GM18498 (cell line): Measurements from ENCODE around the gene MAP3K13.
"Not testable (repeated sequence)": the region's sequence is repeated elsewhere in the genome, so short reads cannot be mapped to it uniquely, and the experiment has no call there.

Experiments used
- ATAC-seq: cut with Tn5 transposase; IDR thresholded peaks from one replicate; pipeline ENCODE4 v1.9.1; 2021; ENCODE audit warnings: mild to moderate bottlenecking, moderate library complexity; ENCODE audit not compliant: unreplicated experiment

MAP3K13 gene

DNA sequence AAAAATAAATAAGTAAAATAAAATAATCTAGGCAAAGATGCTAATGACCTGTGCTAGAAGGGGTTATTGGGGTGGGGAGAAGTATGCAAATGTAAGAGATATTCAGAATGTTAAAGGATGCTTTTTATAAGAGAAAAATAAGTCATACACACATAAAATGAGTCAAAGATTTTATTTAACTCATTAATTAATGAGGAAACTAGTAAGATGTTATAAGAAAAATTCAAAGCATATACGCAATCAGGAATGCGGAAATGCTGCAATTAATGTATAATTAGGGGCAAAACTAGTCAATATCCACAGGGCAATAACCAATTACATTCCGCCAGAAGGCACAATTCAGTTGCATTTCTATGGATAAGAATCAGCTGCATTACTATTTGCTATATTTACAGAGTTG, 30.1 kb downstream of the MAP3K13 start:
- no peak for ATAC-seq

DNA sequence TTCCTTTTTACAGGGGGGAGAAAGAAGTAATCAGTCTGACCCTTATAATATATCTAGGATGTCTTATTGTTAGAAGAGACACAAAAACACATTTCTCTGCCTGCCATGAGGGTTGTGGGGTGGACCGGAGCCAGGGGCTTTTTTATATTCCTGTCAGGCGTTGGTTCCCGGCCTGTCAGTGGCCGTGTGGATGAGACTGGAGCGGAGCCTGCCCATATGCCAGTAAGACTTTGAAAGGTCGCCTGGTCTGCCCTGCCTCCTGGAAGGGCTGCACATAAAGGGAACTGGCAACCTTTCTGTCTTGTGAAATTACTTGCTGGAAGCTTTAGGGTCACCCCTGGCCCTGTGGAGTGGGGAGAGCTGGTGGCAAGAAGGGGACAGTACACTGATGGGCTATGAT, 34.7 kb downstream of the MAP3K13 start:
- no peak for ATAC-seq

DNA sequence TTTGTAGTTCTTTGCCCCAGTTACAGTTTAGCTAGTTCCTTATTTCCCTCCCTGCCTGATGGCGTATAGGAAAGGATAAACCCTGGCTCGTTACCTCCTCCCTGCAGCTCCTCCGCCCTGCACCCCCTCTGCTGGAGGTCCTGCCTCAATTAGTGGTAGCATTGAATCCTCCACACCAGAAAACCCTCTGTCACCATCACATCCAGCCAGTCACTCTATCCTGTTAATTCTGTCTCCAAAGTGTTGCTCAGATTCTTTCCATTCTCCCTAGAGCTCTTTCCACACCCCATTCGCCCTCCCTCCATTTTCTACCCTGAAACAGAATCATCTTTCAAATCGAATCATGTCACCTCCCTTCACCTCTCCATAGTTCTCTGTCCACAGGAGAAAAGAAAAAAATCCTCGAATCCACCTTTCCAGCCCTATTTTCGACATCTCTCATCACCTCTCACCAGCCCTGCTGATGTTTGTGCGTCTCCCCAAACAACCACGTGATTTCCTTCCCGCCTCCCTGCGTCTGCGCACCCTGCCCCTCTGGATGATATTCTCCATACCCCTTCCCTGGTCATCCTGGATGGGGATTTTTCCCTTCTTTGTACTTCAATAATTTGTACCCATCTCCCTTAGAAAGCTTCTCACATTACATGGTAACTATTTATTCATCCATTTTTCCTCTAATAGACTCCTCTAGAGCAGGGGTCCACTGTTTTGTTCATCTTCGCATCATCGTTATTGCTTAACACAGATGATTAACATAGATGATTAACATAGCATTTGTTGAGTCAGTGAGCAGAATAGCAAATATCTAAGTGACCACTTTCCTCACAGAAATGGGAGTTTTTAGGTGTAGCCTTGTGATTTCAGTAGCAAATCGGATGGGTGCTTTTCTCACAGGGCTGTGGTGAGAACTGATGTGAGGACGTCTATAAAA, 37.1 kb downstream of the MAP3K13 start:
- ATAC-seq: no peak

DNA sequence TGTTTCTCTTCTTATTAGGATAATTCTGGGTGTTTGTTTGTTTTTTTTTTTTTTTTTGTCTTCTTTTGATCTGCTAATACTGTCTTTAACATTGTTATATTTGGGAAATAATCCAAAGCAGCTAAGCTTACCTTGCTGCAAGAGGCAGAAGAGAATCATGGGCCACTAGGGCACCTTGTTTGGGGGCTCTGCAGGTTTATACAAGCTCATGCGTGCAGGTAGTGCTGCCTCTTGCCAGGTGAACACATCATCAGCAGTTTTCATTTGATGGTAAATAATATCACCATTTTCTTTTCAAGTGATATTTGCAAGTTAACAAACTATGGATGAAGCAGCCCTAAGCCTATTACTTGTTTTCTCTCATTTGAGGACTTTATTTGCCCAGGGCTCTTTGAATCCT, 37.9 kb downstream of the MAP3K13 start:
- ATAC-seq: no peak

DNA sequence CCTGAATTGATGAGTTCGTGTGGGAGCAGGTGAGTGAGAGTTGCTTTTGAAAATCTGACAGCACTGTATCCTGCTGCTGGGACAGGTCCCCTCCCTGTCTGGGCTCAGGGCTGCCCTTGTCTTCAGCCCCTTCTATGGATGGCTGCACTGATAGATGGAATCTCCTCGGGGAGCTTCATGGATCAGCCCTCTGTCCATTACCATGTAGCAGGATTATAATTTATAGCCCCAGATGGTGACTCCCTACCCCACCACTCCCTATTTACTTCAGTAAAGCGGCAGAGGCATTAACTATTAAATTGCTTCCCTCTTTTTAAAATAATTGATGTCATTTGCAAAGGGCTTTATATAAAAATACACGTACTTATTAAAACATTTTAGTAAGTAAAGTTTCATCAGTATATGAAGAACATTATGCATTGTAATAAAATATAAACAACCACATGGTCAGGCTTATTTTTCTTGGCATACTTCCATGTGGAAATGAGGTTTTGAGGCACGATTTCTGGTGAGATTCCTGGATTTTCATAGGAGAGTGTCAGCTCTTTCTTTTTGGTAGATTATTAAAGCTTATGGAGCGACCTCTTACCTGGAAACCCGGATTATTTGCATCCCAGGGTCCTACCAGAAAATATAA, 38.5 kb downstream of the MAP3K13 start:
- ATAC-seq: no peak

DNA sequence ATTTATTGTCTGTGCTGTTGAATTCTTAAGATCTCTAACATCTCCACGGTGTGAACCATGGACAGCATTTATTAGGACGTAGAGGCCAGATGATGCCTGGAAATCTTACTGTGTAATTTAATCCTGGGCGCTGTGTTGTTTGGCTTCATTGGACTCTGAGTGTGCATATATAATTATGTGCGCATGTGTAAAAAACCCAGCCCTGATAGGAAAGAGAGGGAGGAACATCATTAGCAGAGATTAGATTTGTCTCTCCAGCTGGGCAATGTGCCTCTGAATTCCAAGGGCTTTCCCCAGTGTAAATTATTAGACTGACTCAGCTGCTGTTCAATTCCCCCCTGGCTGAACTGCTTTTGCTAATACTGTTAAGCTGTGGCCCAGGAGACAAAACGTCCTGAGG, 39.6 kb downstream of the MAP3K13 start:
- ATAC-seq: no peak

DNA sequence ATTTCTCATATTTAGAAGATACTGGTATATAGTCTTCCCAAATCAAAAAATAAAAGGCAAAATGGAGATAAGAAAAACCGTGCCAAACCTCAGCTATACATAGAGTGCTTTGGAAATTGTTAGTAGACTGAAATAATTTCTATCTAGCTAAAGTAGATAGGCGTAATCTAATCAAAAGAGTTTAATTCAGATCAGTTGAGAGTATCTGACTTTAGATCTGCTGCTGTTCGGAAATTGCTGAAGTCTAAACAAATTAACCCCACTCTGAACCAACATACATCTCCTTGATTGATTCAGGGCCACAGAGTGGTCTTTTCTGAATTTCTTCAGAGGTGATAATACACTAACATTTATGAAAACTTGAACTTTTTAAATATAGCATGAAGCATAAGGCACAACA, 40.1 kb downstream of the MAP3K13 start:
- ATAC-seq: no peak

DNA sequence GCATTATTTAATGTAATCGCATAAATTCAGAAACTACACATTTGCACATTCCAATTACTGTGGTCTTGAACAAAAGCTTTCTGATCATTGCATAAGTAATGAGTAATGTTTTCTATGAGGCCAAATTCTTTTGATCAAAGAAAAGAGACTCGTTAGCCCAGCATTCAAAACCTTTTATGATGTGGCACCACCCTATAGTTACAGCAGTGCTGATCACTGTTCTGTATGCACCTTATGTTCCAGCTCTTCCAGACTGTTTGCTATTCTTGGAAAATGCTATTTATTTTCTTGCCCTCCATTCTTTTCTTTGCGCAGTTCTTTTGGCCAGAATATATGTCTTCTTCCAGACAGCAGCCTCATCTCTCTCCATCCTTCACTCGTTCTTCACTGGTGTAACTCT, 42.3 kb downstream of the MAP3K13 start:
- no peak for ATAC-seq

DNA sequence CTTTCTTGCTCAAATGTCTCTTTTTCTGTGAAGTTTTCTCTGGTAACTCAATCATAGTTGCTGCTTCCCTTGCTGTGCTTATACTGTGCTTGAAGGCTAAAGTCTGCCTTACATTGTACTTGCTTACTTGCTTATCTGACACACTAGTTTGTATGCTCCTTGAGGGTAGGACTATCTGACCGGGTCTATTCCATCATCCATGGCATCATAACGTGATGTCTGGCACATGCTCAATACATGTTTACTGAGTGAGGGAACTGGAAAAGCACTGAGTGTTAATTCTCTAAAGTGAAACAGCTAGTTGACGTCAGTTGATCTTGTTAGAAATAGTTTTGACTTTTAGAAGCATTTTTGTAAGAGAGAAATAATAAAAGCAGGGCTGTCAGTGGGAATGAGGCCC, 42.7 kb downstream of the MAP3K13 start:
- no peak for ATAC-seq

DNA sequence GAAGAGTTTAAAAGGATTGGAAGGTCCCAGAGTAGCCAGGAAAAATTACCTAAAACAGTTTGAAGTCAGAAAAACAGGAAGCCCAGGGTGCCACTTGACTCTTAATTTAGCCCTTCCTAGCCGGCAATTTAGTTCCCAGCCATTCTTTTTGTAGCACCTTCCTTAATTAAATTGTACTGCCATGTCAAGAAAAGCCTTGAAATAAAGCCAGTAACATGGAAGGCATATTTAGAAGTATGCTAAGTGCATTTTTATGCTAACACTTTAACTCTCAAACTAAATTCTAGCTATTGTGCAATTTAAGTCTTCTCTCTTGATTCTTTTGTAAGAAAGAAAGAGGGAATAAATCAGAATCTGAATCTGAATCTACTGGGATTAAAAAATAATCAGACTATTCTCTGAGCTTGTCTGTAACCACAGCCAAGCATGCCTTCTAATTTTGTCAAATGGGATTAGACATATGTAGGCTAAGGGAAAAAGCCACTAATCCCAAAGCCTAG, 43.2 kb downstream of the MAP3K13 start:
- no peak for ATAC-seq

DNA sequence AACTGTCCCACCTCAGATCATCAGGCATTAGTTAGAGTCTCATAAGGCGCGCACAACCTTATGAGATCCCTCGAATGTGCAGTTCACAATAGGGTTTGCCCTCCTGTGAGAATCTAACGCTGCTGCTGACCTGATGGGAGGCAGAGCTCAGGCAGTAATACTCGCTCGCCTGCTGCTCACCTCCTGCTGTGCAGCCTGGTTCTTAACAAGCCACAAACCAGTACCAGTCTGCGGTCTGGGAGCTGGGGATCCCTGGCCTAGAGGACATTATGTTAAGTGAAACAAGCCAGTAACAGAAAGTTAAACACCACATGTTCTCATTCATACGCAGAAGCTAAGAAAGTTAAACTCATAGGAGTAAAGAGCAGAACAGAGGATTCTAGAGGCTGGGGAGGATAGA, 47.0 kb downstream of the MAP3K13 start:
- no peak for ATAC-seq

DNA sequence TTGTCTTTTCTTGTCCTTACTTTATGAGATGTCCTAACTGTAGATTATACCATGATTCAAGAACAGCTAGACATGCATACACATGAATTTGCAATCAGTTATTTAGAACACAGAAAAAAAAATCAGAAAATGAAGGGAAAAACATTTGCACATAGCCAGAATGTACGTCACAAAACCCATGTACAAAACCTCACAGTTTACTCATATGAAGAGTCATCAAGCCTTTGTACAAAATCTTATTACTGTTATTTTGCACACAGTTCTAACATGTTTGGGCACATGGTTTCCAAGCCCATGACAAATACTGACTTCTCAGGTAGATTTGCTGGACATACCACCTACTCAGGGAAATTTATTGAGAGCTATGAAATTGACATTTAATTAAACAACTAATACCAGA, 48.2 kb downstream of the MAP3K13 start:
- ATAC-seq: no peak

DNA sequence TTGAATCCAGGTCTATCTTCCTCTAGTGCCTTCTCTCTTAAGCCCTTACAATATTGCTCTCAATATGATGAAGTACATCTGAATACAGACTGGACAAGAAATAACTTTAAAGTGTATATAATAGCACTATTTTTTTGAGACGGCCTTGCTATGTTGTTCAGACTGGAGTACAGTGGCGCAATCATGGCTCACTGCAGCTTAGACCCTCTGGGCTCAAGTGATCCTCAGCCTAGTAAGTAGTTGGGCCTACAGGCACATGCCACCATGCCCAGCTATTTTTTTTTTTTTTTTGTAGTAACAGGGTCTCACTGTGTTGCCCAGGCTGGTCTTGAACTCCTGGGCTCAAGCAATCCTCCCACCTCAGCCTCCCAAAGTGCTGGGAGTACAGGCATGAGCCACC, 53.6 kb downstream of the MAP3K13 start:
- ATAC-seq: no peak

DNA sequence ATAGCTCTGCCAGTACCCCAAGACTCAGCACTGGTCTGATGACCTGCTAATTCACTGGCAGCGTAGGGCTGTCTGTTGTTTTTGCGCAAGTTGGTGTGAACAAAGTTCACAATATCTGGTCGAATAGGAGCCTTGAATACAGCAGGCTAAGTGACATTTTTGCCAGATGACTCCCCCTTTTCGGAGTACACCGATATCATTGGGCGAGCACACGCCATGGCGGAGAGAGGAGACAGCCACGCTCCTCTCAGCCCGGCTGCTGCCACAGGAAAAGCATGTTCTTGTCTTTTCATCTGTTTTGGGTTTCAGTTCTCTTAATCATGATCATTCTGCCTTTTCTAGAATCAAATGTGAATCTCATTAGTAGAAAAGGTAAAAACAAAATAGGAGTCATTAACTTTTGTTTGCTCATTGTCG, 55.6 kb downstream of the MAP3K13 start:
- ATAC-seq: not testable (repeated sequence)

DNA sequence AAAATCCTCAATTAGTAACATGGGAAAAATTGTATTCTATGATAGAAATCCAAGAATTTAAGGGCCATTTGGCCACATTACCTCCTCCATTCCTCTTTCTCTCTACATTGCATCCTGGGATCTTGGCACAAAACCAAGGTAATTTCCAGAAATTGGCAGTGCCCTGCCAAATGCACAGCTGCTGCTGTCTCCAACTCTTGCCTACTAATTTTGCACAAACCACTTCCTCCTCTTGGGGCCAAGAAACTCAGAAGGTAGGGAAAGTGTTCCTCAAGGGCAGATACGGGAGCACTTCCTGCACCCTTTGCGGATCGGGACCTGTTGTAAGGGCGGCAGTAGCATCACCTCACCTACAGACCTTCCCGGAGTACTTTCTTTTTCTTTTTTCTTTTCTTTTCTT, 57.8 kb downstream of the MAP3K13 start:
- ATAC-seq: no peak

DNA sequence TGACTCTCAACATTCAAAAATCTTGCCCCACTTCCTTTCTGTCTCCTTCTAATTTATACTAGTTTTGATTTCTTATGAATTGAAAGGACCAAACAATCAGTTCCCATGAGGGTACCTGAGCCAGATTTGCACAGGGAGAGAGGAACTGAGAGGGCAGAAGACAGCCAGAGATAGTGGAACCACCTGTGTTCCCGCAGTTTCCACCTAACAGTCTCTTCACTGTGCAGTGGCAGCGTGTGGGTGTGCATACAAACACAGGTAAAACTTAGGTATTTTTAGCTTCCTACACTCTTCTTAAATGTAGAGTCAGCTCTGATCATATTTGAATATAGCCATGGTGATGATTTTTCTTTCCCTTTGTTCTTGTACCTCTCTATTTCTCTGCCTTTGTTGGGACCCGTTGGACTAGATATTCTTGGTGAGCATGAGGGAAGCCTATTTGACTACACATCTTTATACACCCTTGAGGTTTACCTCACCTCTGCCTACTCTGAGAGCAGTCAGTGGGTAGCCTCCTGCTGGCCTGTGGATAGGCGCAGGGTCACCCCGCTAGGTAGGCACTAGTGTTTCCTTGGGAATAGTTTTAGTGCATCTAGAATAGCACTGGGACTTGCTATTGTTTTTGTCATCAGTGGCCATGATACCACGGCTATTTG, 58.8 kb downstream of the MAP3K13 start:
- ATAC-seq: peak; percentile 72

DNA sequence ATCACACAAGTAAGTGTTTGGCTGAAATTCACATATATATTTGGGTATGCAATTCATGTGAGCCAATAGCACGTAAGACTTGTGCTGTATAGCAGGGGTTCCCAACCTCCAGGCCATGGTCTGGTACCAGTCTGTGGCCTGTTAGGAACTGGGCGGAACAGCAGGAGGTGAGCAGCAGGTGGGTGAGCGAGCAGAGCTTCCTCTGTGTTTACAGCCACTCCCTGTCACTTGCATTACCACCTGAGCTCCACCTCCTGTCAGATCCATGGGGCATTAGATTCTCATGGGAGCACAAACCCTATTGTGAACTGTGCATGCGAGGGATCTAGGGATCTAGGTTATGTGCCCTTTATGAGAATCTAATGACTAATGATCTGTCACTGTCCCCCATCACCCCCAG, 59.7 kb downstream of the MAP3K13 start:
- ATAC-seq: no peak

DNA sequence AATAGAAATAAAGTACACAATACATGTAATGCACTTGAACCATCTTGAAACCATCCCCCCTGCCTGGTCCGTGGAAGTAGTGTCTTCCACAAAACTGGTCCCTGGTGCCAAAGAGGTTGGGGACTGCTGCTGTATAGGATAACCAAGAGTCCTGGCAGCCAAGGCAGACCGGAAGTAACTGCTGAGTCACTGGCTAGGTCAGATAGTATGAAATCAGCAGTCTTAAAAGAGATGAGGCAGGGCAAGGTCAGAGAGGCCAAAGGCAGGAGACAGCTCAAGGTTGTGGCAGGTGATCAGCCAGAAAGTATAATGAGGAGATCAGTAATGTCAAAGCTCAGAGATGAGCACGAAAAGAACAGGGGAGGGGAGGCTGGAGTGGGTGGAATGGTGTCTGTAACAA, 60.2 kb downstream of the MAP3K13 start:
- no peak for ATAC-seq

DNA sequence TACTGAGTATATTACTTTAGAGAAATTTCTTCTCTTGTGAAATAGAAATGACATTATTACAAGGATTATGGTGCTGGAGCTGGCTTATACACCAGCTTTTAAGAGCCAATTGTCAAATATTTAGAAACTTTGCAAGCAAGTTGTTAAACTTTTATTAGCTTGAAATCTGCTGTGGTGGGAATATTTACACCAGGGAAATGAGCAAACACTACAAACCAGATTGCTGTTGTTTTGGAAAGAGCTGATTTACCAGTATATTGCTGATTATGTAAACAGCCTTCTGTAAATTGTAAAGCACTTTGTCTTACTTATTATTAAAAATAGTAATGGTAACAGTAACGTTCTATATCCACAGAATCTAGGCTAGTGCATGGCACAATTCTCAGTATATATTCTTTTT, 61.5 kb downstream of the MAP3K13 start:
- no peak for ATAC-seq

DNA sequence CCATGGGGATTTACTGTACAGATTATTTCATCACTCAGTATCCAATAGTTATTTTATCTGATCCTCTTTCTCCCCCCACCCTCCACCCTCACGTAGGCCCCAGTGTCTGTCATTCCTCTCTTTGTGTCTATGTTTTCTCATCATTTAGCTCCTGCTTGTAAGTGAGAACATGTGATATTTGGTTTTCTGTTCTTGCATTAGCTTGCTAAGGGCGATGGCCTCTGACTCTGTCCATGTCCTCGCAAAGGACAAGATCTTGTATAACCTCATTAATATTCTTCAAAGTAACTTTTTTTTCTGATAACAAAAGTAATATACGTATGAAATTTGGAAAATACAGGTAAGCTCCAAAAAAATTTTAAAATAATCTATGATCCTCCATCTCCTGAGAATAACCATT, 67.4 kb downstream of the MAP3K13 start:
- no peak for ATAC-seq

DNA sequence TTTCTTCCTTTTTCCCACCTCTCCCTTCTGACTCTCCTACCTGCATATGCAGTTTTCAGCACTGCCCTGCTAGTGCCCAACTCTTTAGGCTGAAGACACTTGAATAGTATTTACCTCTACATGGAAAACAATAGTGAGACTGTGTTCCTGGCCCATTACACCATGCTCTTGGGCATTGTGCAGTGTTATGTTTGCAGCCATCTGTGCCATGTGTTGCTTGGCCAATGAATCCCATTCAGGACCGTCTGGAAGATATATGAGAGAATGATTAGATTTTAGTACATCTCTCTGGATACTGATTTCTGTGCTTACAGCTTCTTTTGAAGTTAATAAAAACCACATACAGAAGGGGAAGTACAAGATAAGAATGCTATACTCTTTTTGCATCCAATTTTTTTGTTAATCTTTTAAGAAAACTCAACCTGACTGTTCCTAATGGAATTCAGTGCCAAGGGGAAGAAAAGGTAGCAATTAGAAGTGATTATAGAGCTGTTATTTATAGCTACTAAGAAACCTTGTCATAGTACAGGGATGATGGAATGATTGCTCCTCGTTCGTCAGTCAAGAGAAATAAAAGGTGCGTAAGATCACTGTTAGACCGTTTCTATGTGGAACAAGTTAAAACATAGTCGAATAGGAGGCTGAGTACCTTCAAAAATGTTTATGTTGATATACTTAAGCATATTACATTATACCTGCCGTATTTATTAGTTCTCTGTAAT, 77.0 kb downstream of the MAP3K13 start:
- no peak for ATAC-seq
